Cortex of kidney (tissue), 1 donor: ENCODE results near the gene OR2A42.
"Not testable (repeated sequence)": the region's sequence is repeated elsewhere in the genome, so short reads cannot be mapped to it uniquely, and the experiment has no call there.

Experiments used
- DNase-seq: peaks from one replicate; lab custom pipeline; 2025; lab: John Stamatoyannopoulos, UW

OR2A42 gene, protein sequence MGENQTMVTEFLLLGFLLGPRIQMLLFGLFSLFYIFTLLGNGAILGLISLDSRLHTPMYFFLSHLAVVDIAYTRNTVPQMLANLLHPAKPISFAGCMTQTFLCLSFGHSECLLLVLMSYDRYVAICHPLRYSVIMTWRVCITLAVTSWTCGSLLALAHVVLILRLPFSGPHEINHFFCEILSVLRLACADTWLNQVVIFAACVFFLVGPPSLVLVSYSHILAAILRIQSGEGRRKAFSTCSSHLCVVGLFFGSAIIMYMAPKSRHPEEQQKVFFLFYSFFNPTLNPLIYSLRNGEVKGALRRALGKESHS

DNA sequence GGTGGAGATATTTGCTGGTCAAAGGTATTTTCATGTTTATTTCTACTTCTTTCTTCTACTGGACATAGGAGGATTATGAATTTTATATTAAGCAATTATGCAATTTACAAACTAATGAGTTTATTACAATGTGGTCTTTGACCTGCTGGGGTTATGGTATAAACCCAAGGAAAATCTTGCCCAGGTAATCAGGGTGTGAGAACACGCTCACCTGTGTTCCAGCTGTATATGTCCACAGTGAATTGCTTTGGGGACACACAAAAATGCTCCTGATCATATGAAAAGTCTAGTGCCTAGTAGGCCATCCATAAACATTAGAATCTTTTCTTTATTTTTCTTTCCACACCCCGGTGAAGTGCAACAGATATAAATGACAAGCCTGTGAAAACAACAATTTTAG lies at the start of gene OR2A42:
TSS of gene OR2A42 (minus strand) at position 241 of the 400 bp plus-strand sequence. CDS start 6,762 bp downstream, outside the sequence.
- not testable (repeated sequence) for DNase-seq

DNA sequence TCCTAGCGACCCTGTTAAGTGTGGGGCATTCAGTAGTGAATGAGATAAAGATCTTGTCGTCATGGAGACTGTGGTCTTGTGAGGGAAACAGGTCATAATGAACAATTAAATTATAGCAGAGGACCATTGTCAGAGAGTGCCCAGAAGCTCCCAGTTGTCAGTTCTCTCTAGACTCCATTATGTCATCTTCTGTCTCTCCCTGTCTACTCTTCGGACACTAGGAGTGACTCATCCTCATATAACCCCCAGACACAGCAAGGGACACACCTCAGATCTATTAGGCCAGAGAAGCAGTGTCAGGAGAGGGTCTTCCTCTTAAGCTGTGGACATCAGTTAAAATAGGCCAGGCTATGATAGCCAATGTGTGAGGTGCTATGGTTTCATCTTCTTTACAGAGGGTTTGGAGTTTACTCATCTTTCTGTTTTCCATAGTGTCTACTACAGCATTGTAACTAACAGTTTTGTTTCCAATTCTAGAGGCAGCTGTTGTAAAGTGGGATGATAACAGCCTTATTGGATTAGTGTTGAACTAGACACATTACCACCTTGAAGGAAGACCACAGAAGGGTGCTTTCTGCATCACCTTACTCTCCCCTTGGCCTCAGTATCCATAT lies 47.9 kb upstream of the OR2A42 start:
- not testable (repeated sequence) for DNase-seq

DNA sequence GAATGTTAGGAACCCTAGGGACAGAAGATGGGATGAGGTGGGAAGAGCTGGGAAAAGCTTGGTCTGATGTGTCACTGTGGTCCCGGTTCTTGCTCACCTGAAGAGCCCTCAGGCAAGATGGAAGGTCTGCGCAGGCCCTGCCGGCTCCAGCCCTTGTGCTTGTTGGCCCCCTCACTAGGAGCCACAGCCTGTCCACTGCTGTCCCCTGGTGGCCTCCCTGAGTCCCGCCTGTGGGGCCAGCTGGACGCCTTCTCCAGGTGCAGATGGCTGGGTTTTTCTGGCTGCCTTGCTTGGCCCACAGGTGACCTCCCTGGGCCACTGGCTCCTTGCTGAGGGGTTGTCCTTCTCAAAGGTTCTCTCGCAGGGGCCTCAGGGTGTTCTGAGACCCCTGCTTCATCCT lies 44.3 kb upstream of the OR2A42 start:
- DNase-seq = not testable (repeated sequence)

DNA sequence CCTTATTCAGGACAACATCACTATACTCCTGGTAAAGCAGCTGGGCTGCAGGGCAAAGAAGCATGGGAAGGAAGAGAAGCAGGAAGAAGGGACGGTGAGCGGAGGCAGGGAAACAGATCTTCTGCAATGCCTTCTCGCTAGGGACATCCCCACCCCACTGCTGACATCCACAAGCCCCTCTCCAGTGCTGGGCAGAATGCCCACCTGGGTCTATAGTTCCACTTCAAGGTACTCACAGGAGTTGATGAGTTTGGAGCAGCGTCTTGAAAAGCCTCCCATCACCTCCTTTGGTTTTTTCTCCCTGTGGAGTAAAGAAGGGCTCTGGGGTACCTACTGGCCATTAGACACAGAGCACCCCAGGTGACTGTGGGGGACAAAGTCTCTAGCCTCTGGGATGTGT lies 43.1 kb upstream of the OR2A42 start:
- DNase-seq = not testable (repeated sequence)

DNA sequence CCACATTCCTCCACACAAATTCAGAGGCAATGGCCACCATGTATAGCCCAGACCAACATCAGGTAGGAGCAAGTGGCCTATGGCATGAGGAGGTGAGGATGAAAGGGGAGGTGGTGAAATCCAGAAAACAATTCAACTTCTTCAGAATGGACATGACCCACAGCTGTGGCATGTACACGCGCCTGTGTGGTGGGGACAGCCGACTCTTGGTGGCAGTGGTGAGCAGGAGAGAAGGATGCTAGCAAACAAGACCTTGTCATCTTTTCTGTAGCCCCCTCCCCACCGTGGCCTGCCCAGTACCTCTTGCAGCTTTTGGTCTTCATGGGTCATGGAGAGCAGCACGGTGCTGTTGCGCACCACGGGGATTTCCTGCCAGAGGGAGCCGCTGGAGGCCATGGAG lies 42.6 kb upstream of the OR2A42 start:
- DNase-seq = not testable (repeated sequence)

DNA sequence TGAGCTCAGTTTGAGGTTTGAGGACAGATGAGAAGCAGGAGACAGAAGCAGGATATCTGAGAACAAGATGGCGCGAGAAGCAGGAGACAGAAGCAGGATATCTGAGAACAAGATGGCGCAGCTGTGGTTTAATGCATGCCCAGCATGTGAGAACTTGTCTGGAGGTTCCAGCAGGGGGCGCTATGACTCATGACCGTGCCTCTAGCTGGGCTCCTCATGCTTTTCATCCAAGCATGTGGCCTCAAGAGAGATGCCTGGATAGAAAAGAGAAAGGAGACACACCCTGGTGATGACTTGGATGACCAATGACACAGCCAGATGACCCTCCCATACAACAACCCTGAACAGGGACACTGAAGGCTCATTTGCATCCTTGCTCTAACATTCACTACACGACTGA lies 40.6 kb upstream of the OR2A42 start:
- not testable (repeated sequence) for DNase-seq

DNA sequence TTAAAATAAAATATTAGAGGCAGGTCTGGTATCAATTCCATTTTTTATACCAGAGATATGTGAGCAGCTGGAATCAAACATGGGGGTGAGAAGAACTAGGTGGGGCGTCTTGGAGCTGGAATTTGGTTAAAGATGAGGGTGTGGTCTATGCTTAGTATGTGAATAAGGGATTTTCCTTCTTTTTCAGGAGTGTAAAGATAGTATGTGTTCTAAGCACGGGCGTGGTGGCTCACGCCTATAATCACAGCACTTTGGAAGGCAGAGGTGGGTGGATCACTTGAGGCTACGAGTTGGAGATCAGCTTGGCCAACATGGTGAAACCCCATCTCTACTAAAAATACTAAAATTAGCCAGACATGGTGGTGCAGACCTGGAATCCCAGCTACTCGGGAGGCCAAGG lies 35.9 kb upstream of the OR2A42 start:
- DNase-seq = not testable (repeated sequence)

DNA sequence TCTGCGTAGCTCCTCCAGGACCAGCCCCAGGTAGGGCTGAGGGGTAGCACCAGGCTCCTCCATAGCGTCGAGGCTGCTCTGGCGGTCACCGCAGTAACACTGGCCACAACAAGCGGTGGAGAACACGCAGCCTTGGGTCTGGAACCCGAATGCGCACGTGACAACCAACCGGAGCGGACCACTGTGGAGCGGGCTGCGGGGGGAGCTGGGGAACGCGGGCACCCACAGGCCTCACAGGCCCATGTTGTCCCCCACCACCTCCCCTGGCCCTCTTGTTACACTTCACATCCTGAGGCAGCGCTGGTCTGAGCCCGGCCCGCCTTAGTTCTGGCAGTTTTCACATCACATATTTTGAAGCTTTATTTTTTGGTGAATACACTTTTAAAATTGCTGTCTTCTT lies 29.8 kb upstream of the OR2A42 start, which contains the start of gene CTAGE8:
TSS of gene CTAGE8 (minus strand) at position 101 of the 400 bp plus-strand sequence. CDS start at position 63, 38 bp downstream.
- DNase-seq = not testable (repeated sequence)

DNA sequence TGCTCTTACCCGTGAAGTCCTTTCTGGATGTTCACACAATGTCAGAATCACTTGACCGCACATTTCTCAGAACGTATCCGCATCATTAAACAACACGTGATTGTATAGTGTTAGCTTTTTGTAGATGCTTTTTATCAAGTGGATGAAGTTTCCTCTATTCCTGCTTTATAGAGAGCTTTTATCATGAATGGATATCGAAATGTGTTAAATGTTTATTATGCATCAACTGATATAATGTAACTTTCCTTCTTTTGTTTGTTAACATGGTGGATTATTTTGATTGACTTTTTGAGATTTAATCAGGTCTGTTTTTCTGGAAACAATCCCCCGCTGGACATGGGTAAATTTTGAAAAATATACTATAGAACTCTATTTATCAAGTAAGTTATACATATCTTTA lies 25.3 kb upstream of the OR2A42 start, which contains the start of gene OR2A7:
TSS of gene OR2A7 (minus strand) at position 101 of the 400 bp plus-strand sequence. CDS start 5,164 bp downstream, outside the sequence.
- DNase-seq = not testable (repeated sequence)

DNA sequence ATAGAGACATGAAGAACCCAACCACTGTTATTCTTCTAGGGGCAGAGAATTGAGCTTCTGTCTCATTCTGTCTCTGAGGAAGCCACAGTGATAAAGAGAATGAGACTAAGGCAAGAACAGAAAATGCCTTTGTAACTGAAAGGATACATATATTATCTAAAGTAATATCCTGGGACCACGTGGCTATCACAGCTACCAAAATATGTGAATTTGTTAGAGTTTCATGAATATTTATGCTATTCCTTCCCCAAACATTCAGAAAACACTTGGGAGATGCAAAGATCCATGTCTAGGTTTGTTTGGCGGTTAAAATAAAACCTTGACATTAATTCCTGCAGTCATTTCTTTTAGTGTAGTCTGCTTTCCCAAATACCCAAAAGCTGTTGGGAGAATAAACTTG lies 22.7 kb upstream of the OR2A42 start:
- not testable (repeated sequence) for DNase-seq

DNA sequence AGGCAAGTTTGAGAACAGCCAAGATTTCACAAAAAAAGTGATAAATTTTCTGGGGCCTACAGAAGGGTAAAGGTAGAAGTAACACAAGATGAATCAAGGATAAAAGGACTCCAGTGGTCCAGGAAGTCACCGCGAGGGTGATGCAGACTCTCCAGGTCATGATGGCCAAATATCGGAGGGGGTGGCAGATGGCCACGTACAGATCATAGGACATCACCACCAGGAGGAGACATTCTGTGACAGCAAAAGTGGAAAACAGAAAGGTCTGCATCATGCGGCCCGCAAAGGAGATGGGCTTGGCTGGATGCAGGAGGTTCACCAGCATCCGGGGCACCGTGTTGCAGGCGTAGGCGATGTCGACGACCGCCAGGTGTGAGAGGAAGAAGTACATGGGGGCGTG lies 19.7 kb upstream of the OR2A42 start:
- not testable (repeated sequence) for DNase-seq

DNA sequence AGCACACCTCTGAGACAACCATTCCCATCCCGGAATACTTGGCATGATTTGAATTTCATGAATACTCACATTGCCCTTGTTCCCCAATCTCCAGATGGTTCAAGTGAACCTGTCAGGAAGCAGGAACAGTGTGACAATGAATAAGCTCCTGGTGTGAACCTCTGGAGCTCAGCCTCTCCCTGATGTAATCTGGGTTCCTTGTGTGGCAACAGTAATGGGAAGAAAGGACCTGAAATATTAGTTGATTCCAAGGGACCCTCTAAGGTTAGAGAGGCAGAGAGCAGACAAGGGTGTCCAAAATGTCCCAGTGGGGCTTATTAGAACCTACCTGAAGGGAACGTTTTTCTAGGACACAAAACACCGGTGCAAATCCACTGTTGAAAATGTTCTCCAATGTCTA lies 16.7 kb upstream of the OR2A42 start:
- DNase-seq = no peak

DNA sequence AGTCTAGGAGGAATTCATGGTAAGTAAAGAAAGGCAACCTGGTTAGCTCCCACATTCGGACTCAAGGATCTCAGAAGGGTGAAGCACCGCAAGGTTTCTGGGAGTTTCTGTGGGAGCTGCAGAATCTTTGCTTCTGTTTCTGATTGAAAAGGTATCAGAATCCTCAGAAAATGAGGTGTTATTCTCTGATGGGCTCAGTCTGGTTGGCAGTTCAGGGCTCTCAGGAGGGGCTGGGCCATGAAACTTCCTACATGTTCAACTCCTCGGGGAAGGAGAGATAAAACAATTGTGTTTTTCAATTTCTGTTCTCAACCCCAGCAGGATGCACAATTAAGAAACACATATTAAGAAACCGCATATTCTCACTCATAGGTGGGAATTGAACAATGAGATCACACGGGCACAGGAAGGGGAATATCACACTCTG lies 16.1 kb upstream of the OR2A42 start:
- no peak for DNase-seq

DNA sequence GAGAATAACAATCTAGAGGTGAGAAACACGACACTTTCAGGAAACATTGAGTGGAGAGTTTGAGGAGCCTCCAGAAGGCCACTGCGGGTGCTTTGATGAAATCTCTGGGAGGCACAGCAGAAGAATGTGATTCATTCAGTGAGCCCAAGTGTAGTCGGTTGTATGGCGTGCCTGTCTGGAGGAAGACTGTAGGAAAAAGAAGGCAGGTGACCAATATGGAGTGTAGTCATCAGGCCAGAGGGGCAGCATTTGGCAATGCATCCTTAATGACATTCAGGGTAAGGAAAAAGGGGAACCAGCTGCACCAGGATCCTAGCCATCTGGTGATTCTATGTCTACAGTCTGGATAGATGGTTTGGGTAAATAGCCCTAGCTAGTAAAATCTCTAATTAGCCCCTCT lies 12.9 kb upstream of the OR2A42 start:
- not testable (repeated sequence) for DNase-seq

DNA sequence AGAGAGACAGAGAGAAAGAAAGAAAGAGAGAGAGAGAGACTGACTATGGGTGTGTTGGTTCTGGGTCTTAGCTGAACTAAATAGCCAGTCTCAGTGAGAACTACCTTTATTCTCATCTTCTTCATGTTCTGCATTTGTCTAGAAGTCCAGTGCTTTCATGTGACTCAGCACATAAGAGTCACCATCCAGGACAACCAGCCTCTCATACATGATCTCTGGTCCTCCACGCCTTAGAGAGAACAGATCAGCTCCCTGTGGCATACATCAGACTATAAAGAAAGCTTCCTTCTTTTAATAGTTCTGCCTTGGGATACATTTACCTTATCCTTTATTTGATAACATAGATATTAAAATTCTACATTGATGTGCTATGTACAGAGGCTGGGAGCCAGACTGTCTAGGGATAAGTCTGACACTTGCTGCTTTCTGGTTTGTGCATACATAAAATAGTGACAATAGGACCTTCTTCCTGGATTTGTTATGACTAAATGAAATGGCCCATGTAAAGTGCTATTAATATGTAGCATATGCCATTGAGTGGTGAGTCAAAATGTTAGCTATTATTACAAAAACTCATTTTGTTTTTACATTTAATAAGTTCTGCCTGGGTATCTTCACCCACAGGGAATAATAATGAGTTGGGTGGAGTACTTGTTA lies 8.4 kb upstream of the OR2A42 start:
- DNase-seq = not testable (repeated sequence)

DNA sequence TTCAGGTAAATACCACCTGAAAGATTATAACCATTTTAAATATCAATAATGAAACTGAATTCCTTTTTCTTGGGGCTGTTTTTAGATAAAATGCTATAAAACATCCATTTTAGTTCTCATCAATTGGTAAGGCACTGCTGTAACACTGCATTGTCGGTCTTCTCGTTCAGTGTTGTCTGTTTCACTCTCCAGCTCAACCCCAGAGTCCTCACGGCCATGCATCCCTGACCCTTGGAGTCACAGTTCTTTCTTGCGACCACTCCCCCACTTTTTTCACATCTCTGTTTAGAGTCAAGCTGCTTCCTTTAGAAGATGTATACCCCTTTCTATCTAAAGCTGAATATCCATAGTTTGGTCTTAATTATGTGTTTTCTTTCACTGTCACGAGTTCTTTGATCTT lies 7.6 kb upstream of the OR2A42 start:
- not testable (repeated sequence) for DNase-seq

DNA sequence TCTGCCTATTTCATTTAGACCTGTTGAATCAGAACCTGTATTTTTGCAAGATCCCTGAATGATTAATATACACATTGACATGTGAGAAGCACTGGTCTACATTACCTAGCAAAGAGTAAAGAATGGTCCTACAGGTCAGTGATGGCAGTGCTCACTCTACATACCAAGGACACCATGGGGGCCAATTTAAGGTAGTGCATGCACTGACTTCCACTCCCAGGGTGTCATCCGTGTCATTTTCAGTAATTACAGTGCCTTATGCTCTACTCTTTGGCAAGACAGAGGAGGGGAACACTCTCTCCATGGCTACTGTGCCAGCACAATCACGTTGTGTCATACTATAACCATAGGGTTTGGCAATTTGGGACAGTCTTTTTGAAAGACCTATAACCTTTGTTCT lies 6.0 kb upstream of the OR2A42 start:
- not testable (repeated sequence) for DNase-seq

DNA sequence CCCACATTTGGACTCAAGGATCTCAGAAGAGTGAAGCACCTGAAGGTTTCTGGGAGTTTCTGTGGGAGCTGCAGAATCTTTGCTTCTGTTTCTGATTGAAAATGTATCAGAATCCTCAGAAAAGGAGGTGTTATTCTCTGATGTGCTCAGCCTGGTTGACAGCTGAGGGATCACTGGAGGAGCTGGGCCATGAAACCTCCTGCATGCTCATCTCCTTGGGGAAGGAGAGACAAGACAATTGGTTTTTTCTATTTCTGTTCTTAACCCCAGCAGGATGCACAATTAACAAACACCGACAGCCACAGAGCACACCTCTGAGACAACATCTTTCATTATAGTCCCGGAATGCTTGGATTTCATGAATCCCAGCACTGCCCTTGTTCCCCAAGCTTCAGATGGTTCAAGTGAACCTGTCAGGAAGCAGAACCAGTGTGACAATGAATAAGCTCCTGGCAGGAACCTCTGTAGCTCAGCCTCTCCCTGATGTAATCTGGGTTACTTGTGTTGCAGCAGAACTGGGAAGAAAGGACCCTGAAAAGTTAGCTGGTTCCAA lies 799 bp downstream of the OR2A42 start:
- DNase-seq = not testable (repeated sequence)

DNA sequence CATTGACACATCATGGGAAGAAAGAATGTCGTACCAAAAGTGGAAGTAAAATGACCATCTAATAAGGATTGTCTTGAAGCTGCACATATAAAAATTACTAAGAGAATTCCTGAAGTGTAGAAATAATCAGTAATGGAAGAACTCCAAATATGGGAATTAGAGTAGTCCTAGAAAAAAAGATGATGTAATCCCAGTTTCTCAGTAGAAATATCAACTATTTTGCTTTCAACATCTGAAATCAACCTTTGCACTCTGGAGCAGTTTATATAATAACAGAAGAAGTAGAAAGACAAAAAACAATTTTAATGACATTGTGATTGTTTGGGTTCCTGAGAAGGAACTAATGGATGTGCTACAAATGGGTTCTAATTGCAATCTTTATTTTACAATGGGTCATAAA lies 6.4 kb downstream of the OR2A42 start:
- DNase-seq = not testable (repeated sequence)

DNA sequence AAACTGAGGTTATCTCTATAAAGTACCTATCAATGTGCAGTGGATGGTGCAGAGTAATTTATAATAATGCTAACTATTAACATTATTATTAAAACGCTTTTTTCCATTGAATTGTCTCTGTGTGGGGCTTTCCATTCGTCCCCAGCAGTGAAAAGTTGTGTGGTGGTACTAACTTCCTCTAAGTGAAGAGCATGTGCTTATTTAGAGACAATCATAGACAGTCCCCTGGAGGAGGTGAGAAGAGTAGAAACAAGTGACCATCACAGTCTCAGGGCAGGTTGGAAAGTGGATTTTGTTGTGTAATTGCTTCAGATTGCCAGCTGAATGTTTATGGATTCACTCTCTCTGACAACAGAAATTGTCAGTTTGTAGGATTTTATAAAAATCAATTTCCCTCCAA lies 8.4 kb downstream of the OR2A42 start:
- not testable (repeated sequence) for DNase-seq

DNA sequence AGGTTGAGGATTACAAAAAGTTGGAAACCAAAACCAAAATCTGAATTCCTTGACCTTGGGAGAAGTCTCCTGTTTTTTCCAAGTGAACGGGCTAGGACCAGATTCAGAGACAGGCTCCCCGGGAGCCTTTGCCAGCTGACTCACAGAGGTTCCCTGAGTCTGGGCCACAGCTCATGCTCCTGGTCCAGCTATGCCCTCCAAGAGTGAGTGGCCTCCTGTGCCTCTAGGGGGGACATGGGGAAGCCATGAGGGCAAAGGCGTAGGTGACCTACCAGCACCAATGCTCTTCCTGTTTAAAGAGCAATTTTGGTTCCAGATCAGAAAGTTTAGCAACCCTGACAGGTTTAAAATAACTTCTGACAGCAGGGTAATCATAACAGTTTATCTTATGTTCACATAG lies 10.6 kb downstream of the OR2A42 start:
- not testable (repeated sequence) for DNase-seq

DNA sequence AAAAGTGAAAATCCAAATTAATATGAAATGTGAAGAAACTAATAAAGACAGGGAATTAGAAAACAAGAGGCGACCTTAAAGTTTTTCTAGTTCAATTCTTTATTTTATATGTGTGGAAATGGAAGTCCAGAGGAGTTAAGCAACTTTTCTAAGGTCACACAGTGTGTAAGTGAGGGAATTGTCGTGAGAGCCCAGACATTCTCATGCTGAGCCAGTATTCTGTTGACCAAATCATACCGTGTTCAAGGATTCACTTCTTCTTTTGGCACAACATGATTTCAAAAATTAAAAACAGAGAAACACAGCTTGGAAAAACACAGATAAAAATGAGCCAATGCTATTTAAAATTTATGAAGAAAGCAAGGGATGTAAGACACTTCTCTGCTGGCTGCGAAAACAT lies 12.5 kb downstream of the OR2A42 start:
- not testable (repeated sequence) for DNase-seq
